Transverse colon (tissue), 4 donors: ENCODE results near the gene LSM7. TPM values are rescaled to one million over a fixed set of nuclear protein-coding genes. Genes with fewer than 3 reads are reported as not detected.
"Not testable (repeated sequence)": the region's sequence is repeated elsewhere in the genome, so short reads cannot be mapped to it uniquely, and the experiment has no call there.

Source experiments
- DNase-seq: peaks from one replicate; pipeline ENCODE4 v3.0.0-alpha.2; 2019
- H3K27ac ChIP-seq, 4 donors: fragments of 200-600 bp; sonication (generic); 2 replicates each; pipeline ENCODE4 v1.5.1; 2016 to 2018; ENCODE audit warnings: inconsistent platforms in 4 of 4
- H3K27me3 ChIP-seq: fragments of 200-600 bp; sonication (generic); 2 replicates; pipeline ENCODE4 v1.5.1; 2017; ENCODE audit warnings: inconsistent platforms
- H3K36me3 ChIP-seq, 4 donors: fragments of 200-600 bp; sonication (generic); 2 replicates each; pipeline ENCODE4 v1.5.1; 2017 to 2019; ENCODE audit warnings: inconsistent platforms in 4 of 4
- H3K4me1 ChIP-seq, 4 donors: fragments of 200-600 bp; sonication (generic); 2 replicates each; pipeline ENCODE4 v1.5.1; 2017 to 2020; ENCODE audit warnings: inconsistent platforms in 4 of 4
- H3K4me3 ChIP-seq, 4 donors: fragments of 200-600 bp; sonication (generic); 1 replicate in 1 of 4; 2 replicates in 3 of 4; pipeline versions ENCODE4 v1.5.1 to v1.6.1; 2017 to 2019; ENCODE audit warnings: inconsistent platforms in 4 of 4
- H3K9me3 ChIP-seq, 2 donors: fragments of 200-600 bp; sonication (generic); 2 replicates each; pipeline ENCODE4 v1.5.1; 2017 to 2019; ENCODE audit warnings: inconsistent platforms in 2 of 2
- EP300 ChIP-seq: sonication (generic); formaldehyde crosslinking; IDR thresholded peaks from one replicate; pipeline ENCODE4 v1.6.1; 2017; ENCODE audit warnings: antibody characterized with exemption, low read depth
- POLR2A ChIP-seq: fragments of 450-650 bp; IDR thresholded peaks from one replicate; pipeline ENCODE4 v1.6.1; 2016; ENCODE audit warnings: antibody characterized with exemption, mild to moderate bottlenecking, moderate library complexity
- POLR2AphosphoS5 ChIP-seq, 3 donors: sonication (generic); formaldehyde crosslinking; IDR thresholded peaks; one replicate each; pipeline ENCODE4 v1.6.1; 2016; ENCODE audit warnings: antibody characterized with exemption in 3 of 3
- WGBS, 2 donors: methylation state at CpG; one replicate each; pipeline ENCODE4 v1.1.5; 2018; ENCODE audit warnings: low coverage in 1 of 2; 5-methylcytosine and 5-hydroxymethylcytosine counted together
- in situ Hi-C, 4 donors: fragments of 200-750 bp; cut with MboI; loops; one replicate each; pipeline versions ENCODE4 v1.15.0 to v1.15.1; 2017; ENCODE audit warnings: low sequenced_read_pairs in 3 of 4, low pct_ligation_motif_present in 1 of 4, low pct_unique_long_range_greater_than_20kb in 1 of 4
- intact Hi-C: fragments of 100-400 bp; cut with DNase I; formaldehyde crosslinking; loops from one replicate; pipeline ENCODE4 v1.15.1; 2023; ENCODE audit warnings: low total_unique reads
- total RNA-seq, 4 donors: library from RNA; depleted of rRNA; stranded (reverse); fragments of >200 nt; gene quantifications; one replicate each; pipeline ENCODE4 v1.1.0, GENCODE V29; 2016
- TF ChIP-seq, protein P1 (sequence below), 5 experiments: fragments of 200-600 bp in 3 of 5; fragments of 450-650 bp in 2 of 5; sonication (generic) in 3 of 5; IDR thresholded peaks; 1 replicate in 2 of 5; 2 replicates in 3 of 5; pipeline ENCODE4 v1.5.1; 2016 to 2017; ENCODE audit warnings: antibody characterized with exemption in 5 of 5, inconsistent platforms in 3 of 5, mild to moderate bottlenecking in 2 of 5, moderate library complexity in 1 of 5

Gene LSM7
- total RNA-seq, 4 donors from 2014 or later: 62.9 to 151 (median 132) TPM

- TF ChIP-seq POLR2AphosphoS5 (IDR thresholded peaks at IDR 0.05) (peak in 1 of 3 donors; percentile 41), EP300 (no peak)
- Histone ChIP-seq H3K27ac (peak within 1 kb of the TSS; percentile 22 to 56 (median 42)), H3K4me3 (peak within 1 kb of the TSS in 3 of 4 donors; percentile 1 to 38 (median 26)), H3K36me3 (no peaks in the 10 kb centered on the region), H3K4me1 (peaks cover 0 to 23% (median 11%) of the 10 kb centered on the region in 4 donors), H3K9me3 (no peaks in the 10 kb centered on the region), H3K27me3 (peaks cover 36% of the 10 kb centered on the region)
- peak; percentile 79 for DNase-seq
- 21 to 45% methylated on average over 4 to 38 of the region's 41 CpGs for WGBS, 2 donors
- in situ Hi-C loops (loop anchor here in 2 of 4 donors (25.0 kb wide), 1 partner anchor 105 kb away; no protein-coding TSS in a partner anchor), intact Hi-C loops (loop anchor here (2.0 to 10.0 kb wide), 2 partner anchors 609 to 1903 kb away; partner anchors contain the start of genes ANKRD24 and SIRT6)
Observed at GRCh38 chr19:2282062-2282861, 46.1 kb downstream of the LSM7 start, which contains the start of gene PEAK3. PEAK3 (minus strand) TSS chr19:2282175; CDS start chr19:2280931, 1,244 bp downstream.

DNA sequence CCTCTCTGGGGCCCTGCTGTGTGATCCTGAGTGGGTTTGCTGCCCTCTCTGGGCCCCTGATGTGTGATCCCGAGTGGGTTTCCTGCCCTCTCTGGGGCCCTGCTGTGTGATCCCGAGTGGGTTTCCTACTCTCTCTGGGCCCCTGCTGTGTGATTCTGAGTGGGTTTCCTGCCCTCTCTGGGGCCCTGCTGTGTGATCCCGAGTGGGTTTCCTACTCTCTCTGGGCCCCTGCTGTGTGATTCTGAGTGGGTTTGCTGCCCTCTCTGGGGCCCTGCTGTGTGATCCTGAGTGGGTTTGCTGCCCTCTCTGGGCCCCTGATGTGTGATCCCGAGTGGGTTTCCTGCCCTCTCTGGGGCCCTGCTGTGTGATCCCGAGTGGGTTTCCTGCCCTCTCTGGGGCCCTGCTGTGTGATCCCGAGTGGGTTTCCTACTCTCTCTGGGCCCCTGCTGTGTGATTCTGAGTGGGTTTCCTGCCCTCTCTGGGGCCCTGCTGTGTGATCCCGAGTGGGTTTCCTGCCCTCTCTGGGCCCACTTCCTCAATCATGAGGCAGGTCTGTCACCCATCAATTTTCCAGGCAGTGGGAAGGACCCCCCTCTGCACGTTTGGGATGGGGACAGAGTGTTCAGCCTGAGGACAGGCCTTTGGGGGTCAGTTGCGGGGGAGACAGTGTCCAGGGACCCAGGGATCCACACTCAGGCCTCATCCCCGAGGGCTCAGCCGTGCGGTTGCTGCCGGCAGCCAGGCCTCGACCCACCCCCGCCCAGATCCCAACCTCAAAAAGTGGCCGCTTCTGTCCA, 46.9 kb downstream of the LSM7 start:
- Histone ChIP-seq H3K4me1 (peaks cover under 1 to 29% (median 12%) of the 10 kb centered on the region in 4 donors), H3K27me3 (peaks cover 31% of the 10 kb centered on the region), H3K27ac (peak overlapping the region; percentile 22 to 56 (median 42)), H3K4me3 (peak overlapping the region in 3 of 4 donors; percentile 1 to 38 (median 26))
- H3K36me3 ChIP-seq, H3K9me3 ChIP-seq, DNase-seq: not testable (repeated sequence)
- intact Hi-C loops: loop anchor here (2.0 to 10.0 kb wide), 2 partner anchors 609 to 1903 kb away; partner anchors contain the start of genes ANKRD24 and SIRT6
- in situ Hi-C loops: loop anchor here in 2 of 4 donors (25.0 kb wide), 1 partner anchor 106 kb away; no protein-coding TSS in a partner anchor
- 0 to 28% methylated on average over 1 to 12 of the region's 16 CpGs for WGBS, 2 donors

- peaks cover 4 to 36% (median 19%) of the 10 kb centered on the region in 4 donors for H3K4me1 ChIP-seq
- H3K4me3 ChIP-seq: no peak overlapping the region
- DNase-seq: no peak
- no peaks in the 10 kb centered on the region for H3K9me3 ChIP-seq
- H3K27me3 ChIP-seq: peaks cover 31% of the 10 kb centered on the region
- WGBS, 2 donors: 69% methylated on average over 24 of the region's 26 CpGs; no CpG with 5 or more reads in 1 of the 2 donors
- no peak overlapping the region for H3K27ac ChIP-seq
- in situ Hi-C loops (loop anchor here in 2 of 4 donors (25.0 kb wide), 1 partner anchor 107 kb away; no protein-coding TSS in a partner anchor), intact Hi-C loops (loop anchor here (10.0 kb wide), 1 partner anchor 1904 kb away; the partner anchor contains the start of genes ANKRD24 and SIRT6)
- TF ChIP-seq POLR2AphosphoS5 (IDR thresholded peaks at IDR 0.05) (no peak), POLR2A (no peak), EP300 (no peak)
- TF ChIP-seq, protein P1, sequence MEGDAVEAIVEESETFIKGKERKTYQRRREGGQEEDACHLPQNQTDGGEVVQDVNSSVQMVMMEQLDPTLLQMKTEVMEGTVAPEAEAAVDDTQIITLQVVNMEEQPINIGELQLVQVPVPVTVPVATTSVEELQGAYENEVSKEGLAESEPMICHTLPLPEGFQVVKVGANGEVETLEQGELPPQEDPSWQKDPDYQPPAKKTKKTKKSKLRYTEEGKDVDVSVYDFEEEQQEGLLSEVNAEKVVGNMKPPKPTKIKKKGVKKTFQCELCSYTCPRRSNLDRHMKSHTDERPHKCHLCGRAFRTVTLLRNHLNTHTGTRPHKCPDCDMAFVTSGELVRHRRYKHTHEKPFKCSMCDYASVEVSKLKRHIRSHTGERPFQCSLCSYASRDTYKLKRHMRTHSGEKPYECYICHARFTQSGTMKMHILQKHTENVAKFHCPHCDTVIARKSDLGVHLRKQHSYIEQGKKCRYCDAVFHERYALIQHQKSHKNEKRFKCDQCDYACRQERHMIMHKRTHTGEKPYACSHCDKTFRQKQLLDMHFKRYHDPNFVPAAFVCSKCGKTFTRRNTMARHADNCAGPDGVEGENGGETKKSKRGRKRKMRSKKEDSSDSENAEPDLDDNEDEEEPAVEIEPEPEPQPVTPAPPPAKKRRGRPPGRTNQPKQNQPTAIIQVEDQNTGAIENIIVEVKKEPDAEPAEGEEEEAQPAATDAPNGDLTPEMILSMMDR (IDR thresholded peaks at IDR 0.05): no peak
- no peaks in the 10 kb centered on the region for H3K36me3 ChIP-seq
Observed at GRCh38 chr19:2280633-2281264, 47.6 kb downstream of the LSM7 start.

DNA sequence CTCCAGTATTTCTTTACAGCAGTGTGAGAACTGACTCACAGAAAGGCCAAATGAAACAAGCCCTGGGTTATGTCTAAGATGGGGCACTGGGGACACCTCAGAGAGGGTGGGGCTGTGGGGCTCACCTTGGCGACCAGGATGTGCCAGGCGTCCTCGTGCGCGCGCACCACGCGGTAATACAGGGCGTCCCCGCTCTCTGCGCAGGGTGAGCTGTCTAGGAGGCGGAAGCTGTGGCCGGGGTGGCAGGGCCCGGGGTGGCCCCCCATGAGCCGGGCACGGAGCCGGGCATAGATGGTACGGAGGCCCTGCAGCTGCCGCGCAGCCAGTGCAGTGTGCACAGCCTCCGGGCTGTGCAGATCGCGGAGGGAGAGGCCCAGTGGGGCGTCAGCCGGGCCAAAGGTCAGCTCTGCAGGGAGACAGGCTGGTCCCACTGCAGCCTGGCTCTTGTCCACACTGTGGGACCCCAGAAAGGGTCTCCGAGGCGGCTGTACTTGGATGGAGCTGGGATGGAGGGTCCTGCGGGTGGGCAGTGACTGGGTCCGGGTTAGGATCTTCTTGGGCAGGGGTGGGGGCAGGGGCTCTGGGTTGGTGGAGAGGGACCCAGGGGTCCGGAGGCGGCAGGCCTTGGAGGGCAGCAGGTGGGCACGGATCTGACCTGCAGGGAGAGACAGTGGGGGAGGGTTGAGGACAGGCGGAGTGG, 49.8 kb downstream of the LSM7 start:
- intact Hi-C loops: no loop called here

More for the DNA sequence above, 49.8 kb downstream of the LSM7 start:
- TF ChIP-seq POLR2AphosphoS5 (IDR thresholded peaks at IDR 0.05): no peak
- TF ChIP-seq EP300: no peak
- TF ChIP-seq, protein P1 (IDR thresholded peaks at IDR 0.05): no peak
- TF ChIP-seq POLR2A: no peak
- in situ Hi-C loops: loop anchor here in 2 of 4 donors (25.0 kb wide), 1 partner anchor 109 kb away; no protein-coding TSS in a partner anchor
- Histone ChIP-seq H3K27me3 (peaks cover 26% of the 10 kb centered on the region), H3K9me3 (no peaks in the 10 kb centered on the region), H3K27ac (no peak overlapping the region), H3K4me3 (no peak overlapping the region), H3K36me3 (no peaks in the 10 kb centered on the region), H3K4me1 (peaks cover 15 to 56% (median 35%) of the 10 kb centered on the region in 4 donors)
- 61% methylated on average over 32 of the region's 33 CpGs; no CpG with 5 or more reads in 1 of the 2 donors for WGBS, 2 donors
- peak; percentile 66 for DNase-seq
